HG03342 (cell line): Measurements from ENCODE around the gene NRCAM.

ENCODE experiments used
- ATAC-seq: cut with Tn5 transposase; IDR thresholded peaks from one replicate; pipeline ENCODE4 v1.9.1; 2021; ENCODE audit warnings: mild to moderate bottlenecking, moderate library complexity; ENCODE audit not compliant: unreplicated experiment

NRCAM gene

DNA sequence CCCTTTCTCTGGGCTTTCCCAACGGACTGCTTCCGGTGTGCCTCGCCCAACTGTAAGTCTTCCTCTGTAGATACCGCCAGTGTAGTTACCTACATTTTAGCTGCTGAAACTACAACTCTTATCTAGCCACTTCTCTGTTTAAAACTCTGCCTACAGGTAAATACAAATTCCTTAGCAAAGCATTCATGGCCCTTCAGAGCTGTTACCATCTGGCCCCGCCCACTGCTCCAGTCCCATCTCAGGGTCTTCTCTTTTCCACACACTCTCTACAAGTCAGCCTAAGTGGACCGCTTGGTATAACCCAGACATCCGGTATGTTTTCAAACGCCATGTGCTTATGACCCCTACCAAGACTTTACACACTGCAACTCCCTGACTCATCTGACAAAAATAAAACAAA, 285.1 kb downstream of the NRCAM start:
- ATAC-seq, result no peak

DNA sequence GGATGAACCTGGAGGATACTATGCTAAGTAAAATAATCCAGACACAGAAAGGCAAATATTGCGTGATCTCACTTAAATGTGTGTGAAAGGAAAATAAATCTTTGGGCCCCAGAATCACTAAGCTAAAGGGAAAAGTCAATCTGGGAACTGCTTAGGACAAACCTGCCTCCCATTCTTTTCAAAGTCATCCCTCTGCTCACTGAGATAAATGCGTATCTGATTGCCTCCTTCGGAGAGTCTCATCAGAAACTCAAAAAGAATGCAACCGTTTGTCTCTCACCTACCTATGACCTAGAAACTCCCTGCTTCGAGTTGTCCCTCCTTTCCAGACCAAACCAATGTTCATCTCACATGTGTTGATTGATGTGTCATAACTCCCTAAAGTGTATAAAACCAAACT, 286.0 kb downstream of the NRCAM start:
- no peak for ATAC-seq

DNA sequence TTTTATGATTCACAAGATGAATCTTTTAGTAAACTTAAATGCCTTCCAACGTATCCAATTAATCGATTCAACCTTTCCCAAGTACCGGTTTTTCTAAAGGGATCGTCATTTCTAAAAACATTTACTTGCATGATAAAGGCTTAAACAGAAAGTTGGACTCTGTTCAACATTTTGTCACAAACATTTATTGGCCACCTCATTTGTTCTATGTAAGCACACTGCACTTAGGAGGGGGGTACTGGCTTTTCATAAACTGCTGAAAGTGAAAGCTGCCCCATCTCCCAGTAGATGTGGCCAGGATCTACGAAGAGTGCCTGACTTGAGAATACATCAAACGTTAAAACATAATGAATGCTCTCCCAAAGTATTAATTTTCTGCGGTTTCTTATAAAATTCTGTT, 288.8 kb downstream of the NRCAM start:
- ATAC-seq, result no peak

DNA sequence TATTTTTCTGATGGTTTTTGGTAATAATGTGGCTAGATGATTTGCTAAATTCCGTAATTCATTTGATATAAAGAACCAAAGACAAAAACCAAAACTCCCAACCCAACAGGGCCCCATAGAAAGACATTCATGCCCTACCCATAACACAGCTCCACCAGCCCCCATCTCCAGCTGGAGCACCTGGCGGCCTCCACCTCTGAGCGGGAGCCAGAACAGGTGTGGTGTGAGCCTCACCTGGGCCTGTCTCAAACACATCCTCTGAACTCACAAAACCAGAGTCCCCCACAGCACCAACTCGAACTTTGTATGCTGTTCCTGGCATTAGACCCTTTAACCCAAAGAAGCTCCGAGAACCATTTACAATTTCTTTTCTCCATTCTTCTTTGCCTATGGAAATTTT, 289.5 kb downstream of the NRCAM start:
- ATAC-seq, result no peak

DNA sequence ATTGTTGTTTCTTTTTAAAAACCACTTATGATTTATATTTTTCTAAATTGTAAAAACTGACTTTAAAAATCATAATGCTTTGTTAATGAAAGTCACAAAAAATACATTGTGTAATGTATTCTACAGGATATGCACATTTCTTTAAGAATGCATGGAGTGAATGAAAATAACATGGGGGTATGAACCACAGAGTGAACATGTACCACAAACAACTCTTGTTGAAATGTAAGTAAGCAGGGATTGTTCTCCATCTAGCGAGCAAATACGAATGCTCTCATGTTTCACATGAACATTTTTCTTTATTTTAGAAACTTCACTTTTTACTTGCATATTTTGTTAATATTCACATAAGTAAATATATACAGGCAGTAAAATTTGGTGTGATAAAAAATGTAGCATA, 290.5 kb downstream of the NRCAM start:
- no peak for ATAC-seq

DNA sequence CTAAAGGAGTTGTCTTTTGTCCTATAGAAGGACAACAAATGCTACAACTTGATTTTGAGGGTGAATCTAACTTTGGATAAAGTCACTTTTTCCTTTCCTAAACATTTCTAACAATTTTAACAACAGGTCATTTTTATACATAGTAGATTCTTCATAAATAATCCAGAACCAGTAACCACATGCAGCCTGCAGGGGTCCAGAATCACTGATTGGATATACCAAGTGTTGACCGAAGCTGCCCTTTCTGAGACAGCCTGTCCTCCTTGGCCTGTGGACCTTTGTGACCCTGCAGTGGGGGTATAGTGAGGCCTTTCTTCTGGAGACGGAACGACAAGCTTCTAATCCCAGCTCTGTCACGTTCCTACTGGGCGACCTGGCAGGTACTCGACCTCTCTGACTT, 291.3 kb downstream of the NRCAM start:
- no peak for ATAC-seq

DNA sequence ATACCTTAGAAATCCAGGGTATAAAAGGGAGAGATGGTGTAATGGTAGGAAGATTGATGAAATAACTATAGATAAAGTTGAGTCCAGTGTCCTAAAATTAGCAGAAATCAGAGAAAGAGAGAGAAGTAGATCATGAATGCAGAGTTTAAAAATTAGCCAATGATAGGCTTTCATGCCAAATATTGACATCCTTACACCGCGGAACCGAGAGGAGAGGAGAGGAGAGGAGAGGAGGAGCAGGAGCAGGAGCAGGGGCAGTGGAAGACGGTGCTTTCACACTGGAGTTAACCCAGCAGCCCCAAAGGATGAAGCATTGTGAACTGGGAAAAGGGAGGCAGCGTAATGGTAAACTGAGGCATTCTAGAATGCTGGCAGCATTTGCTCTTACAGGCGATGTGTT, 291.9 kb downstream of the NRCAM start:
- ATAC-seq, result no peak

DNA sequence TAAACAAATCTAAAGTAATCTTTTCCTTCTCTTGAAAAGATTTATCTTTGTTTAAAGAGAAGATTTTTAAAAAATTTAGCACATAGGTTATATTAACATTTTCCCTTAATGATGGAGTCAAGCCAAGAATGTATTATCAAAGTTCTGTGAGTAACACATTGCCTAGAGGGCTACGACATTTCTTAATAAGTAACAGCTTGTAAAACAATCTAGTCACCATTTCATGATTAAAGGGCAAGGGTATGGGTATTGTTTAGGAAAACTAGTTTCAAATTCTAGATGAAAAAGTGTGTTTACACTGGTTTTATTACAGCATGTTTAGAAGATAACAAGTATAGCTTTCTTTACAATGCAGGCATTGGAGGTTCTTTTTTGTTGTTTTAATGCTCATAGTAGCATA, 297.5 kb downstream of the NRCAM start:
- ATAC-seq, result no peak

DNA sequence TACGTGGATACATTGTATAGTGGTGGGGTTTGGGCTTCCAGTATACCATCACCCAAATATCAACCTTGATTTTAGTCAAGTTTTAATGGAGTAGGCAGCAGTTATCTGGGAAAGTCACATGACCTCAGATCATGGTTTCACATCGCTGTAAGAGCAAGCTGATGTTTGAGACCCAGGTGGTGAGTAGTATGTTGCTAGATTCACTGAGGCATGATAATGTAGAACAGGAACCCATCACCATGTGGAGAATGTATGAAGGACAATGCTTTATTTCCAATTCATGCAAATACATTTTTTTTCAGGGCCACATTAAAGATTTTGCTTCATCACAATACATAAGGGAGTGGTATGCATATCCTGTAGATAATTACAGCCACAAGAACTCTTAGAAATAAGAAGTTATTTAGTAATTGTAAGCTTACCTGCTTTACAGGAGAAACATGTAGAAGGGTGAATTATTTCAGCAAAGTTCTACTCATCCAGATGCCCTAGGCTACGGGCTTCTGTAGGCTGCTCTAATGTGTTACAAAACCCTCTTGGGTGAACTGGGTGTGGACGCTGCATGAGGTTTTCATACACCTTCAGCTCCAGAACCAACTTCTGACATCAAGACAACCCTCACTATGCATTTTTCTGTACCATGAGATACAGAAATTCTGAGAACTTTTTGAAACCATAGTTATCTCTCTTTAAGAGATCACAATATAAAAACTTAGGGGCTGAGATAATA, 298.5 kb downstream of the NRCAM start:
- no peak for ATAC-seq

DNA sequence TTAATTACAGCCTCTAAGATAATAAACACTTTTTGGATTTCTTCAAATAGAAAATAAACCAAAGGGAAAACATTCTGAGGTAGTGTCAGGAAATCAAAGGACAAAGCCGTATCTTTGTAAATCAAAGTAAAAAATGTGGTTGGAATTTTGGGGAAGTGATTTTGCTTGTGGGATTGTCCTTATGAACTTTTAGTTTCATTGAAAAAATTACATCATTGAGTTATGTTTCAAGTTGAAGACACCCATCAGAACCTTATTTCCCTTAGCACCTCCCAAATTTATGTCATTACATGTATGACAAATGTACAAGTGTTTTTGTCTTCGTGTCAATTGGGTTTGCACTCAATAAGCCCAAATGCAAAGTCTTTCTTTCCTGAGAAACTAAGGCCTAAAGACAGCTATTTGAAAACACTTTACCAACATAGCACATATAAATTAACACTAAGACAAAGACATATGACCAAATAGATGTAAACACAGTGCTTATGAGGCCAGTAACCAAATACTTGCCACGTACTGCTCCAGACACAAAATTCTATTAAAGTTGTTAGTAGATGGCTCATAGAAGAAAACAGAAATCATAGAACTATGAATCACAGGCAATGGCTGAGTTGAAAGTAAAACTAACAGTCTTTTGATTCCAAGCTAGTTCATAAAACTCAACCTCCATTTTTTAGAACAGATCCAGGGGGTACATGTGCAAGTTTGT, 299.2 kb downstream of the NRCAM start:
- no peak for ATAC-seq

DNA sequence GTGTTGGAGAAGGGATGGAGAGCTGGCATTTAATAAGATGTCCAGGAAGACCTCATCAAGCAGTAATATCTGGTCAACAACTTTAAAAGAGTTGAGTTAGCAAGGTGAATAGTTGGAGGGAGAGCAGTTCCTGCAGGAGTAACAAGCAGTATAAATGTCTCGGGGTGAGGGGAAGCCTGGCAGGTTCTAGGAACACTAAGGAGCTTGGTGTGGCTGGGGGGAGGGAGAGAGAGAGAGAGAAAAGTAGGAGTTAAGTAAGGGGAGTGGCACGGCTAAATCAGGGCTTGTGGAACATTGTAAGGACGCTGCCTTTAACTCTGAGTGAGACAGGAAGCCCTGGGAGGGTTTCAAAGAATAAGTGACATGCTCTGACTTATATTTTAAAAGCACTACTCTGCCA, 304.0 kb downstream of the NRCAM start:
- ATAC-seq, result no peak

DNA sequence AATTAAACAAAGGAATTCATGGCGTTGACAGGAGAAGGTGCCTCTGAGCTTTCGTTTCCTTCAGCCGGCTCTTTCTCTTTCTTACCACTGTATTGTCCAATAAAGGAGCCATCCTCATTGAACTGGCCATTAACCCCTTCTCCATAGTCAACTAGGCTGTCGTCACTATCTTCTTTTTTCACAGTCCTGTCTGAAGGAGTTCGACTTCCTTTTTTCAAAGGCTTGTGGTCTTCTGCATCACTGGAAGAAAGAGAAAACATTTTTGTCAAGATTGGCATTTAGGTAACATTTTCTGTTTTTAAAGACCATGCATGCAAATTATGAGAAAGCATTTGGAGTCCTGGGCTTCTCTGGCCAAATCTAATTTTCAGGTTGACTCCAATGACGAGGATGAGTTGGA, 306.3 kb downstream of the NRCAM start:
- ATAC-seq, result no peak

DNA sequence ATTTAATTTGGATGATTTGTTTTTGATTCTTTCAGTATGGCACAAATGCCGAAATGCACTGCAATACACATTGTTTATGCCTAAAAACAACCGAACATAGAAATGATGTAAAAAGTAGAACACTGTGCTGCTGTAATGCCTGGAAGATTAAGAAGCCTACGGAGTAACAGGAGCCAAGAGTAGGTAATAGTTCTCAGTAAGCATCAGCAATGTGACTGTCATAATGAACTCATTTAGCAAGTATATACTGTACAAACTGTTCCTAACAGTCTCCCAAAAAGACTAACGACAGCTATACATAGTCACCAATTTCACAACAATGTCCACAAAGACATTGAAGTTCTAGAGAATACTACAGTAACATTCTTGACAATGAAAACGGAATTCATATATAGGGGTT, 307.1 kb downstream of the NRCAM start:
- ATAC-seq, result no peak

DNA sequence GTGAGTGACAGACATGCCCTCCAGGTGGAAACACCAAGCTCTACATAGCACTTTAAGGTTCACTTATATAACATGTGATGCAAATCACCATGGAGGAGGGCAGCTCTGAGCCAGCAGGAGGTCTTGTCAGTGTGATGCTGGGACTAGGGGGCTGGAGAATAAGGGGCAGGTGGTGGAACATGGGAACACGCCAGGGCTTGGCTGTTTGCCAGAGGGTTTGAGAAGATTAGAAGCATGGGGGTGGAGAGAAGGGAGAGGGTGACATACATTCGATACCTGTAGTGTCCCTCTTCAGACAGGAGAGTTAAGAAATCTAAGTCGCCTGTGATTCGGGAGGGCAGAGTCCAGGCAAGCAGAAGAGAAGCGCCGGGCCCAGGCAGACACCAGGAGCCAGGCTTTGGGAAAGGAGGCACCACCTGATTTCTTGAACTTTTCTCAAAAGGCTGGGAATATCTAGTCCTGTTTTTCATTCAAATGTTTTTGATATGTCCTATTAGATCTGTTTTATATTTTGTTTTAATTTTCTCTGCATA, 309.1 kb downstream of the NRCAM start:
- no peak for ATAC-seq

DNA sequence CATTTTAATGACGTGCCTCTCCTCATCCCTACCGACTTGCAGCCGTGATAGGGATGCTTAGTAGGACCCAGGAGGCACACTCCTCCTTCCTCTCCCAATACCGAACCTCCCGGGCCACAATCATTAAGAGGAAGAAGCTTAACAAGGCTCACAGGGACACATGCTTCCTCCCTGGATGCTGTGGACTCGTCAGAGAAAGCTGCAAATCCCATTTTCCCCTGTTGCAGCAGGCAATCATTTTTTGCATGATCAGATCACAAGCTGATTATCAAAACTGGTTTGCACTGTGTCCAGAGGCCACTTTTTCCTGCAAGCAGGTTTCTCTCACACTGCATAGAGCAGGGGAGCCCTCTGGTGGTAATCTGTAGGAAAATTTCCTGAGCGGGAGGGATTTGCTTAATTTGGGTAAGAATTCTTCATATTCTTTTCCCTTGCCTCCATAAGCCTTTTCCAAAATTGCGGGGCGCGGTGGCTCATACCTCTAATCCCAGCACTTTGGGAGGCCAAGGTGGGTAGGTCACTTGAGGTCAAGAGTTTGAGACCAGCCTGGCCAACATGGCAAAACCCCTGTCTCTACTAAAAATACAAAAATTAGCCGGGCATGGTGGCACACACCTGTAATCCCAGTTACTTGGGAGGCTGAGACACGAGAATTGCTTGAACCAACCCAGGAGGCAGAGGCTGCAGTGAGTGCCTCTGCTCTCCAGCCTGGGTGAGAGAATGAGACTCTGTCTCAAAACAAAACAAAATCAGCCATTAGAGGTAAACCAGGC, 310.0 kb downstream of the NRCAM start:
- ATAC-seq, result peak; percentile 59

DNA sequence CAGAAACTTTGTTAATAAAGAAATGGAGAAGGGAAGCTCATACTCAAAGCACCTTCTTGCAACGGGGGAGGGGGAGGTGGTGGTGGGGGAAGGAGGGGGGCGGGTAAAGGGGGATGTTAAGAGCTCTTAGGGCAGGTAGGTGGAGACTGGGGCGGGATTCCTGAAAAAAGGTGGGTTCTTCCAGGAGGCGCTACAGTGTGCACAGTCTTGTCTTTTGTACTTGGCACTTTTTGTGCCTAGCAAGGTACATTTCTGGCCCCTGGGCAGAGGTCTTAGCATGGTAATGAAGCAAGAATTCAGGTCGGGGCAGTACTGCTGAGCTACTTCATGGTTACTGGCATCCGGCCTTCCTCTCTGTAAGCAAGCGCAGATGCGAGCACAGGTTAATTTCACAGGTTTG, 310.8 kb downstream of the NRCAM start:
- no peak for ATAC-seq

DNA sequence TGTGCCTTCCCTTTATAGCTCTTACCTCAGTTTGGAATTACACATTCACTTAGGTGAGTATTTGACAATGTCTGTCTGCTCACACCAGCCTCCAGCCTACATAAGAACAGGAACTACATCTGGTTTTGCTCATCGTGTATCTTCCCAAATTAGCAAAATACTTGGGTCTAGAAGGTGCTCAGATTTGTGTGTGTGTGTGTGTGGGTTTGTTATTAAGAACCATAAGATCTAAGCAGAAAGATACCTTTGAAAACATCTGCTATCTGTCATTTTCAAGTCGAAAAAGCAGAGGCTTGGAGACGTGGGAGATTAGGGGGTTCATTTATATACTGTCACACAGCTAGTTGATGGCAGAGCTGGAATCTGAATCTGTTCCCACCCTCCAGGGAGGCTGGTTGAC, 311.3 kb downstream of the NRCAM start:
- ATAC-seq, result no peak

DNA sequence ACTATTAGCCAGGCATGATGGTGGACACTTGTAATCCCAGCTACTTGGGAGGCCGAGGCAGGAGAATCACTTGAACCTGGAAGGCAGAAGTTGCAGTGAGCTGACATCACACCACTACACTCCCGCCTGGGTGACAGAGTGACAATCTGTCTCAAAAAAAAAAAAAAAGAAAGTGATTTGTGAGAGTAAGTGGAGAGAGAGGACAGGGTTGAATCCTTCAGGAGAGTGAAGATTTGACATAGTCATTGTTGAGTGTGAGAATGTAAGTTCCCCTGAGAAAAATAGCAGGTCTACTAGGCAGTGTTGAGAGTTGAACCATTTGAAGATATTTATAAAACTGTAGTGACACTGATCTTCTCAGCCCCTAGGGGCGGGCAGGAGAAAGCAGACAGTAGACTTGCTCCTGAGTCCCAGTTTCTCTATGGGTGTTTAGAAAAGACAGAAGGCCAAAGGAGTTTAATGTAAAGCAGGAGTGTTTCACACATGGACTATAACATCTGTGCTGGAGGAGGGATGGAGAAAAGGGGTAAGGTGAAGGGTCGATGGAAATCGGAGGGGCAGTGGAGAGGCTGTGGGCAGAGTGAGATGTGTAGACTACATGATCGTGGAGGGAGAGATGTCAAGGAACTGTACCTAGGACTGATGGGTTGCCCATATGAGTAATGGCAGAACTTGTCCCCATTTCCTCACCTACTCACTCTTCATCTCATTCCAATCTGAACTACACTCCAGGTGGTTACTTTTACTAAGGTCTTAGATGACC, 312.4 kb downstream of the NRCAM start:
- no peak for ATAC-seq

DNA sequence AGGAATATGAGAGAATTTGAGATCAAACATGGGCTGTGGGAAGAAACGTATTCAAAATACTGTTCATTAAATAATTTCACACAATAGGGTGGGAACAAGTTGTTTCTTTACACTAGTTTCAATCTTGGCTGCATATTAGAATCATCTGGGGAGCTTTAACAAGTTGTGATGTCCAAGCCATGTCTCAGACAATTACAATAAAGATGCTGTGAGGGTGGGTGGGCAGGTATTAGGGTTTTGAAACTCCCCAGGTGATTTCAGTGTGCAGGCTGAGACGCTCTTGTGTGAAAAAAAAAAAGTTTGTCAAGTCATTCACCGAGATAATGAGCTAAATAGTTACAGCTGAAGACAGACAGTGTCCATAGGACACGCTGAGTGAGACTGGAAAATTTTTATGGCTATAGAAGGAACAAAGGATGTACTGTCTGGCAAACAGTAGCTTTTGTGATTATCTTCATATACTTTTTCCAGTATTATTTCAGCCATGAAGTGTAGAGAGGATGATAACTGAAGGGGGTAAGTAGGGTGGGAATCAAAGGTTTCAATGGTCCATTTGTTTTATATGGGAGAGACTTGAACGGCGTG, 313.5 kb downstream of the NRCAM start:
- ATAC-seq, result no peak

DNA sequence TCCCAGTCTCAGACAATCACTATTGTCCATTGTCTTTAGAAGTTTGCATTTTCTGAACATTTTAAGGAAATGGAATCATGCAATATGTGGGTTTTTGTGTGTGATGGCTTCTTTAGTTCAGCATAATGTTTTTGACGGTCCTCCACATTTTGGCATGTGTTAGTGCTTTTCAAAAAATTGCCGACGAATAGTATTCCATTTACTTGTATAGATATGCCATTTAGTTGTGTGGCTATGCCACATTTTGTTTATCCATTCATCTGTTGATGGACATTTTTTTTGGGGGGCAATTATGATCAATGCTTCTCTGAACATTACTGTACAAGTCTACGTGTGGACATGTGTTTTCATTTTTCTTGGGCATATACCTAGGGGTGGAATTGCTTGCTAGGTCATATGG, 314.1 kb downstream of the NRCAM start:
- ATAC-seq, result no peak

DNA sequence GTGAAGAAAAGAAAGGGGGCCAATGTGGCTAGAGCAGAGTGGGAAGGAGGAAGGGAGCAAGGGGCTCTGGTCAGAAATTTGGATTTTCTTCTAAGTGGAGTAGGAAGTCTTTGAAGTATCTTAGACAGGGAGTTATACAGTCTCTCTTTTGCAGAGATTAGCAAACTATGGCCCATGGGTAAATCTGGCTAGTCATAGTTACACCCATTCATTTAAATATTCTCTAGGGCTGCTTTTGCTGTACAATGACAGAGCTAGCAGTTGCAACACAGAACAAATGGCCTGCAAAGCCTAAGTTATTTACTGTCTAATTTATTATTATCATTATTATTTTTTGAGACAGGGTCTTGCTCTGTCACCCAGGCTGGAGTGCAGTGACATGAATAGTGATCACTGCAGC, 315.6 kb downstream of the NRCAM start:
- no peak for ATAC-seq
